Heart left ventricle (tissue), 16 donors: Measurements from ENCODE around the gene CYP27C1. TPM values are rescaled to one million over a fixed set of nuclear protein-coding genes. Genes with fewer than 3 reads are reported as not detected.
"Not testable (repeated sequence)": the region's sequence is repeated elsewhere in the genome, so short reads cannot be mapped to it uniquely, and the experiment has no call there.

Experiments used
- ATAC-seq, 4 donors: fragments of 200-7000 bp; cut with Tn5 transposase; one replicate each; pipeline ENCODE4 v1.9.1; 2020 to 2022; ENCODE audit warnings: moderate library complexity in 4 of 4, mild to moderate bottlenecking in 3 of 4, moderate number of reproducible peaks in 1 of 4
- DNase-seq, 5 donors: peaks; one replicate each; pipeline ENCODE4 v3.0.0-alpha.2; 2020
- H3K27ac ChIP-seq, 12 donors: fragments of 200-600 bp; sonication (generic) in 4 of 12; one replicate each; pipeline versions ENCODE4 v1.5.0 to v1.8.0; 2016 to 2022; ENCODE audit warnings: mild to moderate bottlenecking in 2 of 12
- H3K27me3 ChIP-seq, 9 donors: fragments of 200-600 bp; sonication (generic) in 2 of 9; one replicate each; pipeline versions ENCODE4 v1.5.1 to v1.8.0; 2016 to 2022; ENCODE audit warnings: mild to moderate bottlenecking in 3 of 9
- H3K36me3 ChIP-seq, 9 donors: fragments of 200-600 bp; sonication (generic) in 2 of 9; one replicate each; pipeline versions ENCODE4 v1.5.0 to v1.8.0; 2018 to 2022; ENCODE audit warnings: mild to moderate bottlenecking in 2 of 9
- H3K4me1 ChIP-seq, 12 donors: fragments of 200-600 bp; sonication (generic) in 4 of 12; one replicate each; pipeline versions ENCODE4 v1.5.0 to v1.8.0; 2016 to 2022; ENCODE audit warnings: mild to moderate bottlenecking in 3 of 12
- H3K4me3 ChIP-seq, 12 donors: fragments of 200-600 bp; sonication (generic) in 4 of 12; one replicate each; pipeline versions ENCODE4 v1.5.0 to v1.8.0; 2017 to 2022; ENCODE audit warnings: mild to moderate bottlenecking in 9 of 12, moderate library complexity in 4 of 12
- H3K9me3 ChIP-seq, 12 donors: fragments of 200-600 bp; sonication (generic) in 4 of 12; one replicate each; pipeline versions ENCODE4 v1.5.0 to v1.8.0; 2016 to 2022; ENCODE audit warnings: mild to moderate bottlenecking in 1 of 12
- POLR2A ChIP-seq, 2 donors: fragments of 450-650 bp; IDR thresholded peaks; one replicate each; pipeline ENCODE4 v1.6.1; 2017; ENCODE audit warnings: antibody characterized with exemption in 2 of 2, mild to moderate bottlenecking in 2 of 2, moderate library complexity in 2 of 2
- WGBS, 4 donors: extraction: QIAGEN DNeasy Blood & Tissue Kit in 2 of 4; methylation state at CpG; one replicate each; pipeline versions ENCODE4 v1.1.5 to v1.1.7; 2013 to 2018; 5-methylcytosine and 5-hydroxymethylcytosine counted together
- intact Hi-C, 10 donors: fragments of 100-400 bp; cut with DNase I; formaldehyde crosslinking; loops; one replicate each; pipeline versions ENCODE4 v1.11.1 to v1.14.2; 2022
- polyA plus RNA-seq, 2 donors: library from polyadenylated mRNA; stranded (reverse); fragments of 200-250 nt; gene quantifications; one replicate each; pipeline ENCODE4 v1.2.3, GENCODE V29; 2013
- total RNA-seq, 9 donors: library from RNA; depleted of rRNA in 2 of 9; stranded (reverse); fragments of >200 nt in 2 of 9; fragmentation: NEBNext Ultra II Directional in 3 of 9; extraction: Animal tissue kit (Norgen Biotek cat#: 25700) in 3 of 9; gene quantifications; one replicate each; pipeline versions ENCODE4 v1.1.0 to v1.2.4, GENCODE V29; 2016 to 2023
- TF ChIP-seq, protein P1 (sequence below), 12 donors: fragments of 200-600 bp; sonication (generic) in 4 of 12; IDR thresholded peaks; one replicate each; pipeline versions ENCODE4 v1.5.0 to v1.8.0; 2018 to 2022; ENCODE audit warnings: antibody characterized with exemption in 12 of 12, mild to moderate bottlenecking in 5 of 12
- donor health status: ischemic (EF 13 %, LVEDD 7.1; RV severe dilation, severe dysfunction).
- donor health status: healthy with polysubstance abuse.
- donor health status: DM: no; HTN: yes; CAD: no.
- donor health status: DM: no; HTN: no; CAD: no.
- donor health status: ischemic (EF 25% LVEDD 6.9; RV normal size, moderate dysfunction).
- donor health status: ischemic (EF 25% LVEDD 5.7; RV mildly dilated, moderate dysfunction).
- donor health status: healthy.
- donor health status: DM: yes; HTN: yes; CAD: no.
- donor health status: ischemic (EF 35%, LVEDD 5.7; RV mildly dilated, moderate dysfunction).
- donor health status: nonischemic (EF 11% LVEDD 7.7; RV severe dilation, severe dysfunction).
- donor health status: DM: yes; HTN: yes; CAD: no.
- donor health status: PGD.
- donor health status: ischemic (EF 29% LVEDD 5.4; RV normal size, mild dysfunction).
- donor health status: nonischemic (EF 23%, LVEDD 6.1; RV moderate dilation, normal function).

CYP27C1 gene
- total and polyA plus RNA-seq, 11 donors, result 0.06 to 0.44 (median 0.12) TPM; not detected in 8

DNA sequence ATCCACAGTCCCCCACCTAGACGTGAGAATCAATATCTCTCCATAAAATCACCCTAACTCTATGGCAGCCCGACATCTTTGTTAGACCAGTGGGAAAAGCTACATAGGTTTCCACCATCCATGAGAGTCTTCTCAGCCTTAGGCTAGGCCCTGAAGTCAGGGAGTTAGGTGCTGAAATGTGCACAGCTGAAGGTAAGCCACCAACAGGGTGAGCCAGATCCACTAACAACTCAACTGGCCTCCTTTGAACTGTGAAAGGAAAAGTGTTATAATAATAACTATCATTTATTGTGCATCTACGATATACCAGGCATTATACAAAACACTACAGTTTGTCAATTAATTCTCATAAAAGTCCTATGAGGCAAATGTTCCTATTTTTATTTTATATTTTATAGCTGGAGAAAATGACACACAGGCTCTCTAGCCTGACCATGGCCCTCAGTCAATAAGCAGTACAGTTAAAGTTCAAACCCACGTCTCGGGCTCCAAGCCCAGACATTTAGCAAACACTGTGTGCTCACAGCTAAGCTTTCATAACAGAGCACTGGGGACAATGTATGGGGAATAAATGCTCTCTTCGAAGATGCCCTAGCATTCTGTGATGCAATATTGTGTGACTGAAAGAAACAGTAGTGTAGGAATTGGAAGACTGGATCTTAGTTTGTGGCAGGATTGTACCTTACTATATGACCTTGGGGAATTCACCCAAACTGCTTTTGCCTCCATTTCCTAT, 11.2 kb upstream of the CYP27C1 start:
- Histone ChIP-seq H3K9me3 (peaks cover 0 to 12% (median 0%) of the 10 kb centered on the region in 12 donors), H3K36me3 (no peaks in the 10 kb centered on the region), H3K27ac (no peak overlapping the region), H3K4me1 (no peaks in the 10 kb centered on the region), H3K4me3 (no peak overlapping the region), H3K27me3 (peaks cover 0 to 23% (median 0%) of the 10 kb centered on the region in 9 donors)
- intact Hi-C loops, result no loop called here
- TF ChIP-seq POLR2A (IDR thresholded peaks at IDR 0.05), result no peak
- TF ChIP-seq, protein P1, sequence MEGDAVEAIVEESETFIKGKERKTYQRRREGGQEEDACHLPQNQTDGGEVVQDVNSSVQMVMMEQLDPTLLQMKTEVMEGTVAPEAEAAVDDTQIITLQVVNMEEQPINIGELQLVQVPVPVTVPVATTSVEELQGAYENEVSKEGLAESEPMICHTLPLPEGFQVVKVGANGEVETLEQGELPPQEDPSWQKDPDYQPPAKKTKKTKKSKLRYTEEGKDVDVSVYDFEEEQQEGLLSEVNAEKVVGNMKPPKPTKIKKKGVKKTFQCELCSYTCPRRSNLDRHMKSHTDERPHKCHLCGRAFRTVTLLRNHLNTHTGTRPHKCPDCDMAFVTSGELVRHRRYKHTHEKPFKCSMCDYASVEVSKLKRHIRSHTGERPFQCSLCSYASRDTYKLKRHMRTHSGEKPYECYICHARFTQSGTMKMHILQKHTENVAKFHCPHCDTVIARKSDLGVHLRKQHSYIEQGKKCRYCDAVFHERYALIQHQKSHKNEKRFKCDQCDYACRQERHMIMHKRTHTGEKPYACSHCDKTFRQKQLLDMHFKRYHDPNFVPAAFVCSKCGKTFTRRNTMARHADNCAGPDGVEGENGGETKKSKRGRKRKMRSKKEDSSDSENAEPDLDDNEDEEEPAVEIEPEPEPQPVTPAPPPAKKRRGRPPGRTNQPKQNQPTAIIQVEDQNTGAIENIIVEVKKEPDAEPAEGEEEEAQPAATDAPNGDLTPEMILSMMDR (IDR thresholded peaks at IDR 0.05), result no peak
- DNase-seq (no peak), ATAC-seq (no peak)
- 85 to 93% (median 90%) methylated on average over 6 of the region's 6 CpGs for WGBS, 4 donors

DNA sequence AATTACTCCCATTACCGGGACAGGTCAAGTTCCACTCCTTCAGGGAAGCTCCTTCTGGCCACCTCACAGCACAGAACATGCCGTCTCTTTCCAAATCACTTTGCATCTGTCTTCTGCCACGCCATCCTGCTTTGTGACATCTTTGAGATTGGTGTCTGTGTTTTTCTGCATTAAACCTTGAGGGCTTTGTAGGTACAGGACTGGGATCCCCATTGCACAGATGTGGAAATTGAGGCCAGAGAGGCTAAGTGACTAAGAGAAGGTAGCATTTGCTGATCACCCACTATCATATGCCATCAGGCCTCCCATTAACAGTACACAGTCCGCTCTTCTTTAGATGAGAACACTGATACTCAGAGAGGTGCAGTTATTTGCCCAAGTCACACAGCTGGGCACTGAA, 9.5 kb upstream of the CYP27C1 start:
- H3K27ac ChIP-seq, result no peak overlapping the region
- peaks cover 0 to 40% (median 2%) of the 10 kb centered on the region in 9 donors for H3K27me3 ChIP-seq
- H3K4me3 ChIP-seq, result no peak overlapping the region
- DNase-seq (no peak), ATAC-seq (no peak)
- H3K4me1 ChIP-seq, result no peaks in the 10 kb centered on the region
- 92 to 95% (median 95%) methylated on average over 4 of the region's 4 CpGs for WGBS, 4 donors
- H3K36me3 ChIP-seq, result no peaks in the 10 kb centered on the region
- intact Hi-C loops, result no loop called here
- H3K9me3 ChIP-seq, result peaks cover 0 to 12% (median 0%) of the 10 kb centered on the region in 12 donors
- TF ChIP-seq POLR2A (IDR thresholded peaks at IDR 0.05), result no peak
- TF ChIP-seq, protein P1 (IDR thresholded peaks at IDR 0.05), result no peak

DNA sequence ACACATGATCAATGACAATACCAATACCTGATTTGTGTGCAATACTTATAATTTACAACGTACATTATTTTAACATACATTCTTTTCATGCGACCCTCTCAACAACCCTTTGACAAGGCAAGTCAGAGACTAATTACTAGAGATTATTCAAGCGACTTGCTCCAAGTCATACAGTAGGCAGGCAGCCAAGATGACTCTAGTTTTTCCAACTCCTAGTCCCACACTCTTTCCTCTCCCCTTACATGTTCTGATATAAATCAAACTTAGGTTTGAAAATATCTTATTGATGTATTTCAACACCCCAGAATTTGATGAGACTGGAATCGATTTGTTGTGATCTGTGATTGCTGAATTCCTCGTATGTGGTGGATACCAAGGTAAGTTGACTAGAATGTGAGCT, 8.0 kb upstream of the CYP27C1 start:
- ATAC-seq (no peak), DNase-seq (no peak)
- Histone ChIP-seq H3K9me3 (peaks cover 0 to 12% (median 0%) of the 10 kb centered on the region in 12 donors), H3K27me3 (peaks cover 0 to 53% (median 3%) of the 10 kb centered on the region in 9 donors), H3K4me3 (no peak overlapping the region), H3K36me3 (no peaks in the 10 kb centered on the region), H3K4me1 (no peaks in the 10 kb centered on the region), H3K27ac (no peak overlapping the region)
- 62 to 74% (median 68%) methylated on average over 5 of the region's 5 CpGs for WGBS, 4 donors
- TF ChIP-seq, protein P1 (IDR thresholded peaks at IDR 0.05), result no peak
- no peak for TF ChIP-seq POLR2A (IDR thresholded peaks at IDR 0.05)
- intact Hi-C loops, result no loop called here

DNA sequence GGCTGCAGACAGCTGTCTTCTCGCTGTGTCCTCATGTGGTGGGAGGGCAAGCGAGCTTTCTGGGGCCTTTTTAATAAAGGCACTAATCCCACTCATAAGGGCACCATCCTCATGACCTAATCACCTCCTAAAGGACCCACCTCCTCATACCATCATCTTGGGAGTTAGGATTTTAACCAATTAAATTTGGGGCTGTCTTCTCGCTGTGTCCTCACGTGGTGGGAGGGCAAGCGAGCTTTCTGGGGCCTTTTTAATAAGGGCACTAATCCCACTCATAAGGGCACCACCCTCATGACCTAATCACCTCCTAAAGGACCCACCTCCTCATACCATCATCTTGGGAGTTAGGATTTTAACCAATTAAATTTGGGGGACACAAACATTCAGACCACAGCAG, 7.2 kb upstream of the CYP27C1 start:
- H3K4me3 ChIP-seq, H3K4me1 ChIP-seq, intact Hi-C loops, H3K27ac ChIP-seq, H3K36me3 ChIP-seq, DNase-seq, ATAC-seq: not testable (repeated sequence)
- peaks cover 0 to 61% (median 7%) of the 10 kb centered on the region in 9 donors for H3K27me3 ChIP-seq
- peaks cover 0 to 12% (median 0%) of the 10 kb centered on the region in 12 donors for H3K9me3 ChIP-seq
- WGBS, 4 donors, result 94 to 96% (median 95%) methylated on average over 5 of the region's 5 CpGs
